Measurements from ENCODE around the gene GRIP1.
"Not testable (repeated sequence)": the region's sequence is repeated elsewhere in the genome, so short reads cannot be mapped to it uniquely, and the experiment has no call there.

Gene GRIP1

DNA sequence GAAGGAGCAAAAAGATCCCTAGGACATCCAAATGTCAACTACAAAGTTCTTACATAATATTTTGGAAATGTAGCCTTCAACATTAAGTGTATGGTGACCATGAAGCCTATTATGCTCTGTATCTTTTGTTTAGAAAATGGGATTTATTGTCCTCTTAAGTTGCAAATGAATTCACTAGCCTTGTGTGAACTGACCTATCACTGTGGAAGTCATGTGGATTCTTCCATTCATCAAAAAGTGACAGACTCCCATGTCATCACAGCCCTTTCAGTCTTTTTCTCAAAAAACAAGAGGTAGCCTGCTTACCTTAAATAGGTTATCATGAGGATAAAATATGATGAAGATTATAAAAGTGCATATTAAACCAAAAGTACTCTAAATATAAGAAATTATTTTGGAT lies 179.9 kb downstream of the GRIP1 start:
- H3K4me3 ChIP-seq (ENCODE audit: low read depth, low read length) = no peak overlapping the region
- DNase-seq (ENCODE audit: low read depth) = no peak
- TF ChIP-seq, protein P1, sequence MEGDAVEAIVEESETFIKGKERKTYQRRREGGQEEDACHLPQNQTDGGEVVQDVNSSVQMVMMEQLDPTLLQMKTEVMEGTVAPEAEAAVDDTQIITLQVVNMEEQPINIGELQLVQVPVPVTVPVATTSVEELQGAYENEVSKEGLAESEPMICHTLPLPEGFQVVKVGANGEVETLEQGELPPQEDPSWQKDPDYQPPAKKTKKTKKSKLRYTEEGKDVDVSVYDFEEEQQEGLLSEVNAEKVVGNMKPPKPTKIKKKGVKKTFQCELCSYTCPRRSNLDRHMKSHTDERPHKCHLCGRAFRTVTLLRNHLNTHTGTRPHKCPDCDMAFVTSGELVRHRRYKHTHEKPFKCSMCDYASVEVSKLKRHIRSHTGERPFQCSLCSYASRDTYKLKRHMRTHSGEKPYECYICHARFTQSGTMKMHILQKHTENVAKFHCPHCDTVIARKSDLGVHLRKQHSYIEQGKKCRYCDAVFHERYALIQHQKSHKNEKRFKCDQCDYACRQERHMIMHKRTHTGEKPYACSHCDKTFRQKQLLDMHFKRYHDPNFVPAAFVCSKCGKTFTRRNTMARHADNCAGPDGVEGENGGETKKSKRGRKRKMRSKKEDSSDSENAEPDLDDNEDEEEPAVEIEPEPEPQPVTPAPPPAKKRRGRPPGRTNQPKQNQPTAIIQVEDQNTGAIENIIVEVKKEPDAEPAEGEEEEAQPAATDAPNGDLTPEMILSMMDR (conservative IDR thresholded peaks at IDR 0.05; ENCODE audit: low read depth, low read length) = no peak

DNA sequence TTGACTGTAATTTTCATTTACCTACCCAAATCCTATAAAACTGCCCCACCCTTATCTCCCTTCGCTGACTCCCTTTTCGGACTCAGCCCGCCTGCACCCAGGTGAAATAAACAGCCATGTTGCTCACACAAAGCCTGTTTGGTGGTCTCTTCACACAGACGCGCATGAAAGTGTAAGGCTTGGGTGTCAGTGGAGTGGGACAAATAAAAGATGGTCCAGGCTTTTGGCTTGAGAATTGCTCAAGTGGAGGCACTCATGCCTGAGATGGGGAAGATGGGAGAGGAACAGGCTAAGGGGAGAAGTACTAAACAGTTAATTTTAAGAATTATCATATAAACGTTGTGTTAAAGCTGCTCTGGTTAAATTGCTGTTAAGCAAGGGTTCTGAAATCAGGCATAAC lies 180.8 kb downstream of the GRIP1 start:
- H3K4me3 ChIP-seq (ENCODE audit: low read depth, low read length); DNase-seq (ENCODE audit: low read depth): not testable (repeated sequence)

DNA sequence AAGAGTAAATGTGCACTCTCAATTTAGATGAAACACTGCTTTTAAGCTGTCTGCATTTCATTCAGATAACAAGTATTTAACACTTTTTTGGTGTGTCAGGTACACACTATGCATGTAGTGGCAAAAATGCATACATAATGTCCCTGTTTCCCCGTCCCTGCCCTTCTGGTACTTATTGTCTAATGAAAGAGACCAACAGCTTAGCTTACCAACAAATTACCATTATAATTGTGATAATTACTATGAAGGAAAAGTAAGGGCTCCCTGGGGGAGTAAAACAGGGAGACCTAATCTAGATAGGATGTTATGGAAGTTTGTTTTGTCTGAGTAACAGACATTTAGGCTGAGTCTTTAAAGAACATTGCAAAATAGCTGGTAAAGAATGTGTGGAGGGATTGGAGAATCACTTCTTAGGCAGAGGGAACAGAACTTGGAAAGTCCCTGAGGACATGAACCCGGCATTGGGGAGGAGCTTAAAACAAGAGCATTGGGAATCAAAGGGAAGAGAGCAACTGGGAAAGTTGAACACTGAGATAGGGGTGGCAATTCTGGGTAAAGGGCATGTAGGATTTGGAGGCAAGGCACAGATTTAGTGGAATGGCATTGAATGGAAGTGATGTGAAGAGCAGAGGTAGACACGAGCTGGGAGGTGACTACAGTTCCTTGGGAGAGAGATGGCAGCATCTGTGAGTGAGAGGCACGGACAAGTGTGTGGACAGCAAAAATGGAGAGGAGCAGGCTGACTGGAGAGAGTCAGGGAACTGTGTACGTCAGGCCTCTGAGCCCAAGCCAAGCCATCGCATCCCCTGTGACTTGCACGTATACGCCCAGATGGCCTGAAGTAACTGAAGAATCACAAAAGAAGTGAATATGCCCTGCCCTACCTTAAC lies 181.6 kb downstream of the GRIP1 start:
- TF ChIP-seq, protein P1 (conservative IDR thresholded peaks at IDR 0.05; ENCODE audit: low read depth, low read length) = no peak
- H3K4me3 ChIP-seq (ENCODE audit: low read depth, low read length) = no peak overlapping the region
- no peak for DNase-seq (ENCODE audit: low read depth)

DNA sequence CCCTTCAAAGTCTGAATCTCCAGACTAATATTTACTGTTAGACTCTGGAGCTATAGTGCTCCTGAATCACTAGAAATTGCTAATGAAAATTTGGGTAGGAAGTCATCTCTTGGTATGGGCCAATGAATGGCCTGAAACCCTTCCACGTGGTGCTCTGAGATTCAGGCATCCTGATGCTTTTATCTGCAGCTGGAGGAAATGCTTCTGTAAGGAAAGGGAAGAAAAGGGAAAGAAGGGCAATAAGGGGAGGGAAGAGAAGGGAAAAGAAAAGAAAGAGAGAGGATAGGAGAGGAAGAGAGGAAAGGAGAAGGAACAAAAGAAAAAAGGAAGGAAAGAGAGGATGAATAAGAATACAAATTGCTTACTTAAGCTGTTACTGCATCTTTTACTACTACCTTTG lies 182.3 kb downstream of the GRIP1 start:
- DNase-seq (ENCODE audit: low read depth) = no peak
- TF ChIP-seq, protein P1 (conservative IDR thresholded peaks at IDR 0.05; ENCODE audit: low read depth, low read length) = no peak
- no peak overlapping the region for H3K4me3 ChIP-seq (ENCODE audit: low read depth, low read length)

DNA sequence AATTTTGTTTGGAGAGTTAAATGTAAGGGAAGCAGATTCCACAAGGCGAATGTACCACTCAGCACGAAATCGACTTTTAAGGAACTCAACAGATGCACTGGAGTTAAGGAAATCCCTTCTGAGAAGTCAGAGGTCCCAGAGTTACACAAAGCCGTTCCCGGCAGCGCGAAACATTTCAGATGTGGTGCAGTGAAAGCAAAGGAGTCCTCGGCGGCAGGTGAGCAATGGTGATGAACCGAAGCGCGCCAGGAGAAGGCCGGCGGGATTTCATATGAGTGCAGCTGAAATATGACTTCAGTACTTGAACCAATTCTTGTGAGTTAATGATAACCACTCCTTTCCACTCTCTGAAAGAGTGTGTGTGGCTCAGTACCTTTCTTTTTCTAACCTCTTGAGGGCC lies 183.2 kb downstream of the GRIP1 start:
- H3K4me3 ChIP-seq (ENCODE audit: low read depth, low read length) = no peak overlapping the region
- TF ChIP-seq, protein P1 (conservative IDR thresholded peaks at IDR 0.05; ENCODE audit: low read depth, low read length) = no peak
- no peak for DNase-seq (ENCODE audit: low read depth)

DNA sequence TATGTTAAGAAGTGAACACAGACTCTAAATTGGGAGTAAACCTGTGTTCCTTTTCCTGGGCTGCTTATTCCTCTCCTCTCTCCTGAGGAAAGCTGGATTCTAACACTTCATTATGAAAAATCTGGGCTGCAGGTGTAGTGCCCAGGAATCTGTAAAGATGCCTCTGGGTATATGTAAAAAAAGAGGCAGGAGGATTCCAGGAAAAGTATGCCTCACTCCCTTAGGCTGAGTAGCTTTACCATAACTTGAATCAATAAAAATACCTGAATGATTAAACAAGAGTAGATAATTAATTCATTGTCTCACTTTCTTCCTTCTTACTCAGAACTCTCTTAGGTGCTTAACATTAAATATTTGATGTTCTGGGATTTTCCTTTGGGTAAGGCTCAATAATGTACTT lies 185.1 kb downstream of the GRIP1 start:
- no peak overlapping the region for H3K4me3 ChIP-seq (ENCODE audit: low read depth, low read length)
- TF ChIP-seq, protein P1 (conservative IDR thresholded peaks at IDR 0.05; ENCODE audit: low read depth, low read length) = no peak
- DNase-seq (ENCODE audit: low read depth) = no peak

DNA sequence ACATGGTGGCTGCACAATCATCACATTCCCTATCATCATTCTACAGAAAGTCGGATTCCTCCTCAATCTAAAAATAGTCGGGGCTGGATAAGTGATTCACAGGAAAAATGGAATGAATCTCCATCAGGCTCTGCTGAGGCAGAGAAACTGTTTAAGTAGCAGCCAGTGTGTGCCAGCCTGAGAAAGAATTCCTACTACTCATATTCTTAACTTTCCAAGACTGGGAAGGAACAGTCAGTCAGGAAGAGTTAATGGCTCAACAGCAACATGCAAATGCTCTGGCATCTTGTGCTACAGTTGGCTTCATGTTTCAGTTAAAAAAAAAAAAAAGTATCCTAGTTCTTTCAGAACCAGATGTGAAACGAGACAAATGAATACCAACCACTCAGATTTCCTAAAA lies 187.0 kb downstream of the GRIP1 start:
- TF ChIP-seq, protein P1 (conservative IDR thresholded peaks at IDR 0.05; ENCODE audit: low read depth, low read length) = no peak
- DNase-seq (ENCODE audit: low read depth) = no peak
- no peak overlapping the region for H3K4me3 ChIP-seq (ENCODE audit: low read depth, low read length)
